ENCODE data around the gene CUL9. TPM values are rescaled to one million over a fixed set of nuclear protein-coding genes. Genes with fewer than 3 reads are reported as not detected.

The CUL9 gene
- total RNA-seq, 1 donor from 2014 or later, result 57.0 TPM

- H3K27ac Mint-ChIP-seq, result no peak overlapping the region
- H3K27me3 Mint-ChIP-seq, result peaks cover 26% of the 10 kb centered on the region
- no peak for DNase-seq (ENCODE audit: low spot score, unreplicated experiment)
- TF ChIP-seq CTCF (IDR thresholded peaks at IDR 0.05; ENCODE audit: unreplicated experiment), result no peak
- no peaks in the 10 kb centered on the region for H3K9me3 Mint-ChIP-seq (ENCODE audit: low read depth)
- H3K36me3 Mint-ChIP-seq (ENCODE audit: insufficient read depth), result no peaks in the 10 kb centered on the region
- H3K4me1 Mint-ChIP-seq (ENCODE audit: low read depth), result no peaks in the 10 kb centered on the region
- no peak overlapping the region for H3K4me3 Mint-ChIP-seq (ENCODE audit: low read depth)
Observed at GRCh38 chr6:43253401-43253800, 71.4 kb downstream of the CUL9 start.

DNA sequence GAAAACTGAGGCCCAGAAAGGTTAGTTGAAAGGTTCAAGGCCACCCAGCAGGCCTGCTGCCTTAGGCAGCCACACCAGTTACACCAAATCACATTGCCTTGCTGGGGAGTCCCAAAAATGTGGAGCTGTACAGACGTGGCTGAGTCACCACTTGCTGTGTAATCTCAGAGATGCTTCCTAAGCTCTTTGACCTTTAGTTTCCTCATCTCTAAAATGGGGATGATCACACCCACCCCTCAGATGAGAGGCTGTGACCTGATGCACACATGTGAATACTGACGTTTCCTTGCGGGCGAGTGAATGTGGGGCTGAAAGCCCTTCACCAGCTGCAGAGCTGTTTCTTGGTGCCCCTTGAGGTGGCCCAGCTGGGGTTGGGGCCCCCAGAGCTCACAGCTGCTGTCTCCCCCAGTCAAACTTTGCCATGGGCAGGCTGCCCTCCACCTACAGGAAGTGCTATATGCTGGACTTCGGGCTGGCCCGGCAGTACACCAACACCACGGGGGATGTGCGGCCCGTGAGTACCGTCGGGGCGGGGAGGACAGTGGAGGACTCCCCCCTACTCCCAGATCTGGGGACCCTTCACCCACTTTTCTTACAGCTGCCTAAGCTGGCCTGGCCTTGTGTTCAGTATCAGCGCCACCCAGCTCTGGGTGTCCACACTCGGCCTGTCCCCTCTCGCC, 72.3 kb downstream of the CUL9 start:
- H3K9me3 Mint-ChIP-seq (ENCODE audit: low read depth), result no peaks in the 10 kb centered on the region
- no peak overlapping the region for H3K27ac Mint-ChIP-seq

DNA sequence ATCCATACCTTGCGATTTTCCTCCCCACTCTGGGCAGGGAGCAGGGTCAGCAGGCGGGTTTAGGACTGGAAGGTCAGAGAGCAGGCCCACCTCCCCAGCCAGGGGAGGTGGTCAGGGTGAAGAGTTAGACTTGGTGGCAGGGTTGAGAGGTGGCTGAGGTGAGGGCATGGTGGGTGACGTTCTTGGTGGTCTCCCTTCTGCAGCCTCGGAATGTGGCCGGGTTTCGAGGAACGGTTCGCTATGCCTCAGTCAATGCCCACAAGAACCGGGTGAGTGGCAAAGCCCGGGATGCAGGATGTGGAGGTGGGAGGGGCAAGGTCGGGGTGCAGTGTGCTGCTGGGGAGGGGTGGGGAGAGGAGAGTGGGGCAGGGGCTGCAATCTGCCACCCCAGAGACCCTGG, 72.8 kb downstream of the CUL9 start:
- H3K27ac Mint-ChIP-seq, result no peak overlapping the region
- H3K9me3 Mint-ChIP-seq (ENCODE audit: low read depth), result no peaks in the 10 kb centered on the region
- H3K27me3 Mint-ChIP-seq, result peaks cover 24% of the 10 kb centered on the region
- no peaks in the 10 kb centered on the region for H3K36me3 Mint-ChIP-seq (ENCODE audit: insufficient read depth)
- TF ChIP-seq CTCF (IDR thresholded peaks at IDR 0.05; ENCODE audit: unreplicated experiment), result no peak
- no peak overlapping the region for H3K4me3 Mint-ChIP-seq (ENCODE audit: low read depth)
- no peaks in the 10 kb centered on the region for H3K4me1 Mint-ChIP-seq (ENCODE audit: low read depth)
- no peak for DNase-seq (ENCODE audit: low spot score, unreplicated experiment)

More for the DNA sequence above, 72.3 kb downstream of the CUL9 start:
- Mint-ChIP-seq H3K4me3 (ENCODE audit: low read depth) (no peak overlapping the region), H3K36me3 (ENCODE audit: insufficient read depth) (no peaks in the 10 kb centered on the region), H3K4me1 (ENCODE audit: low read depth) (no peaks in the 10 kb centered on the region), H3K27me3 (peaks cover 23% of the 10 kb centered on the region)
- TF ChIP-seq CTCF (IDR thresholded peaks at IDR 0.05; ENCODE audit: unreplicated experiment), result no peak
- DNase-seq (ENCODE audit: low spot score, unreplicated experiment), result no peak

GRCh38 chr6:43255408-43256054, 73.5 kb downstream of the CUL9 start:
- TF ChIP-seq CTCF (IDR thresholded peaks at IDR 0.05; ENCODE audit: unreplicated experiment), result no peak
- H3K4me3 Mint-ChIP-seq (ENCODE audit: low read depth), result no peak overlapping the region
- peak overlapping the region; percentile 42 for H3K27ac Mint-ChIP-seq
- H3K9me3 Mint-ChIP-seq (ENCODE audit: low read depth), result no peaks in the 10 kb centered on the region
- no peaks in the 10 kb centered on the region for H3K36me3 Mint-ChIP-seq (ENCODE audit: insufficient read depth)
- DNase-seq (ENCODE audit: low spot score, unreplicated experiment), result no peak
- no peaks in the 10 kb centered on the region for H3K4me1 Mint-ChIP-seq (ENCODE audit: low read depth)
- H3K27me3 Mint-ChIP-seq, result peaks cover 25% of the 10 kb centered on the region

- peaks cover 13% of the 10 kb centered on the region for H3K27me3 Mint-ChIP-seq
- no peaks in the 10 kb centered on the region for H3K9me3 Mint-ChIP-seq (ENCODE audit: low read depth)
- H3K4me1 Mint-ChIP-seq (ENCODE audit: low read depth), result no peaks in the 10 kb centered on the region
- H3K36me3 Mint-ChIP-seq (ENCODE audit: insufficient read depth), result no peaks in the 10 kb centered on the region
- no peak for DNase-seq (ENCODE audit: low spot score, unreplicated experiment)
- no peak for TF ChIP-seq CTCF (IDR thresholded peaks at IDR 0.05; ENCODE audit: unreplicated experiment)
- no peak overlapping the region for H3K27ac Mint-ChIP-seq
- no peak overlapping the region for H3K4me3 Mint-ChIP-seq (ENCODE audit: low read depth)
Observed at GRCh38 chr6:43256670-43257366, 74.8 kb downstream of the CUL9 start.

All from progenitor cell of endocrine pancreas (in vitro differentiated cells).